Loucy (cell line): ENCODE measurements around the gene SRD5A1.

ENCODE experiments used
- EZH2phosphoT487 ChIP-seq: fragments of 200-600 bp; IDR thresholded peaks from 2 replicates; pipeline ENCODE4 v1.6.1; 2018; ENCODE audit warnings: antibody characterized with exemption, mild to moderate bottlenecking, moderate library complexity, borderline replicate concordance
- TF ChIP-seq, protein P1 (sequence below): fragments of 200-600 bp; sonication (generic); conservative IDR thresholded peaks from 2 replicates; pipeline ENCODE4 v1.5.1; 2014; ENCODE audit warnings: mild to moderate bottlenecking, antibody characterized with exemption, low read length

DNA sequence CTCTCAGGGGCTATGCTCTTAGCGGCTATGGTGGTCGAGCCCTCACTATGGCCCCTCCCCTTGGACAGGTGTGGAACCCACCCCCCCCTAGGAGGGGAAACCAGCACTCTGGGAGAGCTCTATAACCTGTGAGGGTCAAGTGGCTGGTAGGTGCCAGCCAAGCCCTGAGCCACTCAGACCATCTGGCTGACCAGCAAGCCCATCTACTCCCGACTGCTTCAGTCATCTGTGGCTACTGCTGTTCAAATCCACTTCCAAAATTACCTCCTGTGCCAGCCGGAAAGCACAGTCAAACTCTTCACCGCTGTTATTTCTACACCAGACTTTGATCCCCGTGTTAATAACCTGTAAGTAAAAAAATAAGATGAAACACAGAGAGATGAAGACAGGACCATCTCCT, 28.9 kb upstream of the SRD5A1 start:
- TF ChIP-seq, protein P1, sequence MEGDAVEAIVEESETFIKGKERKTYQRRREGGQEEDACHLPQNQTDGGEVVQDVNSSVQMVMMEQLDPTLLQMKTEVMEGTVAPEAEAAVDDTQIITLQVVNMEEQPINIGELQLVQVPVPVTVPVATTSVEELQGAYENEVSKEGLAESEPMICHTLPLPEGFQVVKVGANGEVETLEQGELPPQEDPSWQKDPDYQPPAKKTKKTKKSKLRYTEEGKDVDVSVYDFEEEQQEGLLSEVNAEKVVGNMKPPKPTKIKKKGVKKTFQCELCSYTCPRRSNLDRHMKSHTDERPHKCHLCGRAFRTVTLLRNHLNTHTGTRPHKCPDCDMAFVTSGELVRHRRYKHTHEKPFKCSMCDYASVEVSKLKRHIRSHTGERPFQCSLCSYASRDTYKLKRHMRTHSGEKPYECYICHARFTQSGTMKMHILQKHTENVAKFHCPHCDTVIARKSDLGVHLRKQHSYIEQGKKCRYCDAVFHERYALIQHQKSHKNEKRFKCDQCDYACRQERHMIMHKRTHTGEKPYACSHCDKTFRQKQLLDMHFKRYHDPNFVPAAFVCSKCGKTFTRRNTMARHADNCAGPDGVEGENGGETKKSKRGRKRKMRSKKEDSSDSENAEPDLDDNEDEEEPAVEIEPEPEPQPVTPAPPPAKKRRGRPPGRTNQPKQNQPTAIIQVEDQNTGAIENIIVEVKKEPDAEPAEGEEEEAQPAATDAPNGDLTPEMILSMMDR, result no peak
- TF ChIP-seq EZH2phosphoT487, result no peak
